DOHH2 (cell line): ENCODE results near the gene SS18L1.

Source experiments
- EZH2phosphoT487 ChIP-seq: fragments of 200-600 bp; sonication (generic); IDR thresholded peaks from 2 replicates; pipeline ENCODE4 v1.6.1; 2017; ENCODE audit warnings: borderline replicate concordance, mild to moderate bottlenecking, antibody characterized with exemption, low read length, moderate library complexity, mixed read lengths
- TF ChIP-seq, protein P1 (sequence below): fragments of 200-600 bp; sonication (generic); IDR thresholded peaks from one replicate; pipeline ENCODE4 v1.5.1; 2014; ENCODE audit warnings: antibody characterized with exemption, mild to moderate bottlenecking, low read depth, low read length; ENCODE audit not compliant: poor library complexity, severe bottlenecking

DNA sequence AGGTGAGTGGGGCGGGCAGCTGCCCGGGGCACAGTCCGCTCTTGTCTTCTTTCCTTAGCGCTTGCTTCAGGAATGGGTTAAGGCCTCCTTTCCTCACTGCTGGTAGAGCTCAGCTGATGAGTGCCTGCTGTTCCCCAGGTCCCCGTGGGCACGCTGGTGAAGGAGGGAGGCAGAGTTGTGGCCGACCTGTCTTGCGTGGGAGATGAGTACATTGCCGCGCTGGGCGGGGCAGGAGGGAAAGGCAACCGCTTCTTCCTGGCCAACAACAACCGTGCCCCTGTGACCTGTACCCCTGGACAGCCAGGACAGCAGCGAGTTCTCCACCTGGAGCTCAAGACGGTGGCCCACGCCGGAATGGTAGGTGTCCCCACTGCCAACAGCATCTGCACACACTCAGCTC lies 54.9 kb downstream of the SS18L1 start:
- TF ChIP-seq, protein P1, sequence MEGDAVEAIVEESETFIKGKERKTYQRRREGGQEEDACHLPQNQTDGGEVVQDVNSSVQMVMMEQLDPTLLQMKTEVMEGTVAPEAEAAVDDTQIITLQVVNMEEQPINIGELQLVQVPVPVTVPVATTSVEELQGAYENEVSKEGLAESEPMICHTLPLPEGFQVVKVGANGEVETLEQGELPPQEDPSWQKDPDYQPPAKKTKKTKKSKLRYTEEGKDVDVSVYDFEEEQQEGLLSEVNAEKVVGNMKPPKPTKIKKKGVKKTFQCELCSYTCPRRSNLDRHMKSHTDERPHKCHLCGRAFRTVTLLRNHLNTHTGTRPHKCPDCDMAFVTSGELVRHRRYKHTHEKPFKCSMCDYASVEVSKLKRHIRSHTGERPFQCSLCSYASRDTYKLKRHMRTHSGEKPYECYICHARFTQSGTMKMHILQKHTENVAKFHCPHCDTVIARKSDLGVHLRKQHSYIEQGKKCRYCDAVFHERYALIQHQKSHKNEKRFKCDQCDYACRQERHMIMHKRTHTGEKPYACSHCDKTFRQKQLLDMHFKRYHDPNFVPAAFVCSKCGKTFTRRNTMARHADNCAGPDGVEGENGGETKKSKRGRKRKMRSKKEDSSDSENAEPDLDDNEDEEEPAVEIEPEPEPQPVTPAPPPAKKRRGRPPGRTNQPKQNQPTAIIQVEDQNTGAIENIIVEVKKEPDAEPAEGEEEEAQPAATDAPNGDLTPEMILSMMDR: no peak
- no peak for TF ChIP-seq EZH2phosphoT487
